ENCODE measurements around the gene PLPP1. TPM values are rescaled to one million over a fixed set of nuclear protein-coding genes. Genes with fewer than 3 reads are reported as not detected.

Gene PLPP1
- total and polyA plus RNA-seq, 2 donors (not counting 1 experiment from before 2014, with no cell fraction given): 5.5 to 8.8 TPM

GRCh38 chr5:55521881-55522280, 12.9 kb downstream of the PLPP1 start:
- Histone ChIP-seq H3K36me3 (replicated peaks in 1 of 2; ENCODE audit: control extremely low read depth in 1 of 2, control insufficient read depth in 1 of 2, extremely low read depth in 1 of 2, insufficient read depth in 2 of 2, low read length in 1 of 2) (no peaks in the 10 kb centered on the region), H3K4me2 (replicated peaks; ENCODE audit: low read depth, low read length, poor library complexity, severe bottlenecking) (no peak overlapping the region), H3K9me3 (ENCODE audit: control extremely low read depth in 1 of 3, control insufficient read depth in 2 of 3, insufficient read depth in 1 of 3, low read length in 2 of 3) (no peaks in the 10 kb centered on the region), H3K4me3 (ENCODE audit: control extremely low read depth in 1 of 5, extremely low read depth in 1 of 5, insufficient read depth in 1 of 5, low read depth in 2 of 5, low read length in 4 of 5) (no peak overlapping the region), H2AFZ (ENCODE audit: insufficient read depth, low read depth, low read length, poor library complexity, severe bottlenecking) (no peak overlapping the region), H3K4me1 (ENCODE audit: control insufficient read depth in 2 of 2, insufficient read depth in 2 of 2, low read length in 2 of 2) (no peaks in the 10 kb centered on the region), H3K79me2 (ENCODE audit: control insufficient read depth, insufficient read depth, low read length) (peaks cover 8% of the 10 kb centered on the region), H3K27me3 (replicated peaks in 1 of 4; ENCODE audit: control extremely low read depth in 1 of 4, control insufficient read depth in 3 of 4, insufficient read depth in 4 of 4, low read length in 3 of 4) (no peaks in the 10 kb centered on the region), H4K20me1 (ENCODE audit: control insufficient read depth, insufficient read depth, low read length, poor library complexity, severe bottlenecking) (peaks cover under 1% of the 10 kb centered on the region), H3K9ac (ENCODE audit: low read length) (no peak overlapping the region), H3K27ac (ENCODE audit: low read length in 2 of 2) (no peak overlapping the region)
- ChIA-PET POLR2A (no interaction called here), CTCF (no interaction called here)
- Mint-ChIP-seq H3K27me3 (no peaks in the 10 kb centered on the region), H3K9me3 (ENCODE audit: insufficient read depth) (no peaks in the 10 kb centered on the region), H3K4me1 (no peaks in the 10 kb centered on the region), H3K27ac (no peak overlapping the region), H3K4me3 (no peak overlapping the region)
- no peak for TF ChIP-seq CTCF (IDR thresholded peaks at IDR 0.05)
- no peak for TF ChIP-seq EZH2 (IDR thresholded peaks at IDR 0.05; ENCODE audit: borderline replicate concordance, insufficient read depth, low read depth, low read length, poor library complexity, severe bottlenecking)
- no peak for ATAC-seq (ENCODE audit: low read depth)
- intact Hi-C loops (cut with micrococcal nuclease): no loop called here
- DNase-seq: no peak
- WGBS (ENCODE audit: insufficient coverage): 97% methylated on average over 3 of the region's 5 CpGs

- Histone ChIP-seq H3K27ac (ENCODE audit: low read length in 2 of 2) (no peak overlapping the region), H3K4me3 (ENCODE audit: control extremely low read depth in 1 of 5, extremely low read depth in 1 of 5, insufficient read depth in 1 of 5, low read depth in 2 of 5, low read length in 4 of 5) (no peak overlapping the region), H3K4me1 (ENCODE audit: control insufficient read depth in 2 of 2, insufficient read depth in 2 of 2, low read length in 2 of 2) (no peaks in the 10 kb centered on the region), H4K20me1 (ENCODE audit: control insufficient read depth, insufficient read depth, low read length, poor library complexity, severe bottlenecking) (peaks cover 8% of the 10 kb centered on the region), H3K79me2 (ENCODE audit: control insufficient read depth, insufficient read depth, low read length) (peaks cover 8% of the 10 kb centered on the region), H3K9ac (ENCODE audit: low read length) (no peak overlapping the region), H3K27me3 (replicated peaks in 1 of 4; ENCODE audit: control extremely low read depth in 1 of 4, control insufficient read depth in 3 of 4, insufficient read depth in 4 of 4, low read length in 3 of 4) (no peaks in the 10 kb centered on the region), H2AFZ (ENCODE audit: insufficient read depth, low read depth, low read length, poor library complexity, severe bottlenecking) (no peak overlapping the region), H3K9me3 (ENCODE audit: control extremely low read depth in 1 of 3, control insufficient read depth in 2 of 3, insufficient read depth in 1 of 3, low read length in 2 of 3) (no peaks in the 10 kb centered on the region), H3K36me3 (replicated peaks in 1 of 2; ENCODE audit: control extremely low read depth in 1 of 2, control insufficient read depth in 1 of 2, extremely low read depth in 1 of 2, insufficient read depth in 2 of 2, low read length in 1 of 2) (no peaks in the 10 kb centered on the region), H3K4me2 (replicated peaks; ENCODE audit: low read depth, low read length, poor library complexity, severe bottlenecking) (no peak overlapping the region)
- WGBS (ENCODE audit: insufficient coverage): no CpG with 5 or more reads among the region's 2 CpGs
- DNase-seq (no peak), ATAC-seq (ENCODE audit: low read depth) (no peak)
- intact Hi-C loops (cut with micrococcal nuclease): no loop called here
- Mint-ChIP-seq H3K27me3 (no peaks in the 10 kb centered on the region), H3K9me3 (ENCODE audit: insufficient read depth) (no peaks in the 10 kb centered on the region), H3K27ac (no peak overlapping the region), H3K4me3 (no peak overlapping the region), H3K4me1 (no peaks in the 10 kb centered on the region)
- ChIA-PET POLR2A (no interaction called here), CTCF (no interaction called here)
- TF ChIP-seq CTCF (IDR thresholded peaks at IDR 0.05) (no peak), EZH2 (IDR thresholded peaks at IDR 0.05; ENCODE audit: borderline replicate concordance, insufficient read depth, low read depth, low read length, poor library complexity, severe bottlenecking) (no peak)
These were observed 14.5 kb downstream of the PLPP1 start for GRCh38 chr5:55520117-55520839.
